ENCODE measurements around the gene ZKSCAN1. TPM values are rescaled to one million over a fixed set of nuclear protein-coding genes. Genes with fewer than 3 reads are reported as not detected.

ZKSCAN1 gene
- total and polyA plus RNA-seq, 2 donors (not counting 1 experiment from before 2014, with no cell fraction given), result 12.9 to 97.4 TPM

DNA sequence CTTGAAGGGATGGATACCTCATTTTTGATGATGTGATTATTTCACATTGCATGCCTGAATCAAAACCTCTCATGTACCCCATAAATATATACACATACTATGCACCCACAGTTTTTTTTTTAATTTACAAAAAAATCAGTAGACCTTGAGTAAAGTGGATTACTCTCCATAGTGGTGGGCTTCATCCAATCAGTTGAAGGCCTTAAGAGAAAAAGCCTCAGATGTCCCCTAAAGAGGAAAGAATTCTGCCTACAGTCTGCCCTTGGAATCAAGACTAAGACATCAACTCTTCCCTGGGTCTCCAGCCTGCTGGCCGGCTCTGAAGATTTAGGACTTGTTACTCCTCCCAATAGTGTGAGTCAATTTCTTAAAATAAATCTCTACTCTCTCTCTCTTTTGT, 40.7 kb upstream of the ZKSCAN1 start:
- no peak overlapping the region for H3K9ac ChIP-seq (ENCODE audit: low read length)
- CTCF ChIA-PET, result no interaction called here
- H3K4me3 Mint-ChIP-seq, result no peak overlapping the region
- no peaks in the 10 kb centered on the region for H4K20me1 ChIP-seq (ENCODE audit: control insufficient read depth, insufficient read depth, low read length, poor library complexity, severe bottlenecking)
- DNase-seq, result no peak
- H3K36me3 ChIP-seq (replicated peaks in 1 of 2; ENCODE audit: control extremely low read depth in 1 of 2, control insufficient read depth in 1 of 2, extremely low read depth in 1 of 2, insufficient read depth in 2 of 2, low read length in 1 of 2), result no peaks in the 10 kb centered on the region
- no peak overlapping the region for H2AFZ ChIP-seq (ENCODE audit: insufficient read depth, low read depth, low read length, poor library complexity, severe bottlenecking)
- POLR2A ChIA-PET, result no interaction called here
- no peaks in the 10 kb centered on the region for H3K9me3 Mint-ChIP-seq (ENCODE audit: insufficient read depth)
- TF ChIP-seq, protein P1, sequence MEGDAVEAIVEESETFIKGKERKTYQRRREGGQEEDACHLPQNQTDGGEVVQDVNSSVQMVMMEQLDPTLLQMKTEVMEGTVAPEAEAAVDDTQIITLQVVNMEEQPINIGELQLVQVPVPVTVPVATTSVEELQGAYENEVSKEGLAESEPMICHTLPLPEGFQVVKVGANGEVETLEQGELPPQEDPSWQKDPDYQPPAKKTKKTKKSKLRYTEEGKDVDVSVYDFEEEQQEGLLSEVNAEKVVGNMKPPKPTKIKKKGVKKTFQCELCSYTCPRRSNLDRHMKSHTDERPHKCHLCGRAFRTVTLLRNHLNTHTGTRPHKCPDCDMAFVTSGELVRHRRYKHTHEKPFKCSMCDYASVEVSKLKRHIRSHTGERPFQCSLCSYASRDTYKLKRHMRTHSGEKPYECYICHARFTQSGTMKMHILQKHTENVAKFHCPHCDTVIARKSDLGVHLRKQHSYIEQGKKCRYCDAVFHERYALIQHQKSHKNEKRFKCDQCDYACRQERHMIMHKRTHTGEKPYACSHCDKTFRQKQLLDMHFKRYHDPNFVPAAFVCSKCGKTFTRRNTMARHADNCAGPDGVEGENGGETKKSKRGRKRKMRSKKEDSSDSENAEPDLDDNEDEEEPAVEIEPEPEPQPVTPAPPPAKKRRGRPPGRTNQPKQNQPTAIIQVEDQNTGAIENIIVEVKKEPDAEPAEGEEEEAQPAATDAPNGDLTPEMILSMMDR (IDR thresholded peaks at IDR 0.05), result no peak
- TF ChIP-seq EZH2 (IDR thresholded peaks at IDR 0.05; ENCODE audit: borderline replicate concordance, insufficient read depth, low read depth, low read length, poor library complexity, severe bottlenecking), result no peak
- H3K4me3 ChIP-seq (ENCODE audit: control extremely low read depth in 1 of 5, extremely low read depth in 1 of 5, insufficient read depth in 1 of 5, low read depth in 2 of 5, low read length in 4 of 5), result no peak overlapping the region
- H3K9me3 ChIP-seq (ENCODE audit: control extremely low read depth in 1 of 3, control insufficient read depth in 2 of 3, insufficient read depth in 1 of 3, low read length in 2 of 3), result peaks cover 0 to 8% (median 0%) of the 10 kb centered on the region in 3 donors
- intact Hi-C loops (cut with micrococcal nuclease), result no loop called here
- H3K4me1 ChIP-seq (ENCODE audit: control insufficient read depth in 2 of 2, insufficient read depth in 2 of 2, low read length in 2 of 2), result no peaks in the 10 kb centered on the region
- H3K27ac Mint-ChIP-seq, result no peak overlapping the region
- no peaks in the 10 kb centered on the region for H3K4me1 Mint-ChIP-seq
- WGBS (ENCODE audit: insufficient coverage), result no CpG with 5 or more reads among the region's 1 CpG
- ATAC-seq (ENCODE audit: low read depth), result no peak
- peaks cover 38% of the 10 kb centered on the region for H3K27me3 Mint-ChIP-seq
- H3K4me2 ChIP-seq (replicated peaks; ENCODE audit: low read depth, low read length, poor library complexity, severe bottlenecking), result no peak overlapping the region
- no peaks in the 10 kb centered on the region for H3K79me2 ChIP-seq (ENCODE audit: control insufficient read depth, insufficient read depth, low read length)
- no peak overlapping the region for H3K27ac ChIP-seq (ENCODE audit: low read length in 2 of 2)
- peaks cover 0 to 11% (median 1%) of the 10 kb centered on the region in 4 experiments for H3K27me3 ChIP-seq (replicated peaks in 1 of 4; ENCODE audit: control extremely low read depth in 1 of 4, control insufficient read depth in 3 of 4, insufficient read depth in 4 of 4, low read length in 3 of 4)

DNA sequence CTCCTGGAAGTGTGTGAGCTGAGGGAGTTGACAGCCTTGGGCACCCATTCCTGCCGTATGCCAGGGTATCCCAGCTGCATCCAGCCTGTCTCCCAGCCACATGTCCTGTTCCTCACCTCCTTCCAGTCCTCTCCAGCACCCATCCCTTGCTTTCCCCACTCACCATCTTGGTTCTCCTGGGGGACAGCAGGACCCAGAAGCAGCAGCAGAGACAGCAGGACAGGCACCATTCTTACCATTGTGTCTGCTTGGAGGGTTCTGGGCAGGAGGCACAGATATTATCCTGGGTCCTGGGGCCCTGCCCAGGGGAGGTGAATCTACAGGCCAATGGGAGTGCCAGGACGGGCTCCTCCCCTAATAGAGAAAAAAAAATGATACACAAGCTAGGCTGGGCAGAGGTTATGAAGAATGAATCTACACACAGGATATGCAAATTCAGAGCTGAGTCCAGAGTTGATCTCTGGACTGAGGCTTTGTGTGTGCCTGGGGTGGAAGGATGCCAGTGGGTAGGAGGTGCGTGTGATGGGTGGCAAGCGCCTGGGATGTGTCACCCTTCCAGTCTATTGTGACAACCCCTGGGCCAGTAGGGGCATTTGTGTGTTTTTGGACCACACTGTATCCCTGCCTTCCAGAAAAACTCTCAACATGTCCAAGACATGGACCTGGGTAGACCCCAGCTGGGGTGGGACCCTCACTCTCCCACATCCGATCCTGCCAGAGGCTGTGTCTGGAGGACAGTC, 39.4 kb upstream of the ZKSCAN1 start, which contains the start of gene AZGP1:
AZGP1 (minus strand) TSS at position 250 of the 740 bp plus-strand sequence; CDS start at position 239, 11 bp downstream.
- POLR2A ChIA-PET, result no interaction called here
- intact Hi-C loops (cut with micrococcal nuclease), result no loop called here
- WGBS (ENCODE audit: insufficient coverage), result 89% methylated on average over 2 of the region's 5 CpGs
- Histone ChIP-seq H3K4me2 (replicated peaks; ENCODE audit: low read depth, low read length, poor library complexity, severe bottlenecking) (no peak within 1 kb of the TSS), H4K20me1 (ENCODE audit: control insufficient read depth, insufficient read depth, low read length, poor library complexity, severe bottlenecking) (no peaks in the 10 kb centered on the region), H2AFZ (ENCODE audit: insufficient read depth, low read depth, low read length, poor library complexity, severe bottlenecking) (no peak within 1 kb of the TSS), H3K27me3 (replicated peaks in 1 of 4; ENCODE audit: control extremely low read depth in 1 of 4, control insufficient read depth in 3 of 4, insufficient read depth in 4 of 4, low read length in 3 of 4) (peaks cover 0 to 11% (median 1%) of the 10 kb centered on the region in 4 experiments), H3K36me3 (replicated peaks in 1 of 2; ENCODE audit: control extremely low read depth in 1 of 2, control insufficient read depth in 1 of 2, extremely low read depth in 1 of 2, insufficient read depth in 2 of 2, low read length in 1 of 2) (no peaks in the 10 kb centered on the region), H3K9ac (ENCODE audit: low read length) (no peak within 1 kb of the TSS), H3K4me3 (ENCODE audit: control extremely low read depth in 1 of 5, extremely low read depth in 1 of 5, insufficient read depth in 1 of 5, low read depth in 2 of 5, low read length in 4 of 5) (no peak within 1 kb of the TSS), H3K4me1 (ENCODE audit: control insufficient read depth in 2 of 2, insufficient read depth in 2 of 2, low read length in 2 of 2) (no peaks in the 10 kb centered on the region), H3K79me2 (ENCODE audit: control insufficient read depth, insufficient read depth, low read length) (no peaks in the 10 kb centered on the region), H3K27ac (ENCODE audit: low read length in 2 of 2) (no peak within 1 kb of the TSS), H3K9me3 (ENCODE audit: control extremely low read depth in 1 of 3, control insufficient read depth in 2 of 3, insufficient read depth in 1 of 3, low read length in 2 of 3) (peaks cover 0 to 8% (median 0%) of the 10 kb centered on the region in 3 donors)
- Mint-ChIP-seq H3K27ac (no peak within 1 kb of the TSS), H3K9me3 (ENCODE audit: insufficient read depth) (no peaks in the 10 kb centered on the region), H3K4me3 (no peak within 1 kb of the TSS), H3K27me3 (peaks cover 35% of the 10 kb centered on the region), H3K4me1 (peaks cover 1% of the 10 kb centered on the region)
- no peak for ATAC-seq (ENCODE audit: low read depth)
- TF ChIP-seq EZH2 (IDR thresholded peaks at IDR 0.05; ENCODE audit: borderline replicate concordance, insufficient read depth, low read depth, low read length, poor library complexity, severe bottlenecking), result no peak
- TF ChIP-seq, protein P1 (IDR thresholded peaks at IDR 0.05), result no peak
- DNase-seq, result no peak
- CTCF ChIA-PET, result interaction anchor here (0.6 kb wide), 2 partner anchors 630 to 1314 kb away, joined by 3 to 6 read pairs; no protein-coding TSS in a partner anchor

Data from B cell (primary cell).